GM18858 (cell line): ENCODE results near the gene POU2F2.
"Not testable (repeated sequence)": the region's sequence is repeated elsewhere in the genome, so short reads cannot be mapped to it uniquely, and the experiment has no call there.

Source experiments
- ATAC-seq: cut with Tn5 transposase; IDR thresholded peaks from one replicate; pipeline ENCODE4 v1.9.1; 2021; ENCODE audit not compliant: unreplicated experiment

The POU2F2 gene

DNA sequence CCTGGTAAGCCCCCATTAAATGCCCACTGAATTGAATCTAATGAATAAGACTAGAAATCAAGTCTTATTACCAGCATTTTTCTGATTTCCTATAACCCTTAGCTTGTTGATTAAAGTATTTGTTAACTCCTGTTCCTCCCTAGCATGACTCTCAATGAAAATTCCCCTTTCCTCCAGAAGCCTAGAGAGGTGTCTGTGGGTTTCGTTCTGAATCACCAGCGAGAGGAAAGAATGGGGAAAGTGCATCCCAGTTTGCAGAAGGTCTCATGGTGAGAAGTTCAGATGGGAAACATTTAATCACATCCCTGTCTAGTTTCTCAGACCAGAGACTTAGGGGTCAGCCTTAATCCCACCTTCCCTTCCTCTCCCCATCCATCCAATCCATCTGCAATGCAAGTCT lies 26.9 kb downstream of the POU2F2 start:
- ATAC-seq, result no peak

DNA sequence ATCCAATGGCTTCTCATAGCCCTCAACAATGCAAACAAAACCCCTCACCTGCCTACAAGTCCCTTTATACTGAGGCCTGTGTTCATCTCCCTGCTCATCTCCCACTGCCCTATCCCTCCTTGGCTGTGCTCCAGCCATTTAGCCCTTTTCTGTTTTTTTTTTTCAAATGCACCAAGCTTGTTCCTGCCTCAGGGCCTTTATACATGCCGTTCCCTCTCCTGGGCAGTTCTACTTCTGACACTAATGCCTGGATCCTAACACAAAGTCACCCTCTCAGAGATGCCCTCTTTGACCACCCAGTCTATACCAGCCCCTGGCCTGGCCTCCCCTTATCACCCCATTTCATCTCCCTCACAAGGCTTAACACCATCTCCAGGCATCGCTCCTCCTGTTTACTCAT lies 29.4 kb downstream of the POU2F2 start:
- ATAC-seq, result no peak

DNA sequence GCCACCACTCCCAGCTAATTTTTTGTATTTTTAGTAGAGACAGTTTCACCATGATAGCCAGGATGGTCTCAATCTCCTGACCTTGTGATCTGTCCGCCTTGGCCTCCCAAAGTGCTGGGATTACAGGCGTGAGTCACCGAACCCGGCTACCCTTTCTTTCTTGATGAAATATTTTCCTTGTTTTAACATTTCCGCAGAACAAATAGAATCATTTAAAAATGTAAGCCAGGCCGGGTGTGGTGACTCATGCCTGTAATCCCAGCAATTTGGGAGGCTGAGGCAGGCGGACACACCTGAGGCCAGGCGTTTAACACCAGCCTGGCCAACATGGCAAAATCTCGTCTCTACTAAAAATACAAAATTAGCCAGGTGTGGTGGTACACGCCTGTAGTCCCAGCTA lies 32.0 kb downstream of the POU2F2 start:
- ATAC-seq, result not testable (repeated sequence)

DNA sequence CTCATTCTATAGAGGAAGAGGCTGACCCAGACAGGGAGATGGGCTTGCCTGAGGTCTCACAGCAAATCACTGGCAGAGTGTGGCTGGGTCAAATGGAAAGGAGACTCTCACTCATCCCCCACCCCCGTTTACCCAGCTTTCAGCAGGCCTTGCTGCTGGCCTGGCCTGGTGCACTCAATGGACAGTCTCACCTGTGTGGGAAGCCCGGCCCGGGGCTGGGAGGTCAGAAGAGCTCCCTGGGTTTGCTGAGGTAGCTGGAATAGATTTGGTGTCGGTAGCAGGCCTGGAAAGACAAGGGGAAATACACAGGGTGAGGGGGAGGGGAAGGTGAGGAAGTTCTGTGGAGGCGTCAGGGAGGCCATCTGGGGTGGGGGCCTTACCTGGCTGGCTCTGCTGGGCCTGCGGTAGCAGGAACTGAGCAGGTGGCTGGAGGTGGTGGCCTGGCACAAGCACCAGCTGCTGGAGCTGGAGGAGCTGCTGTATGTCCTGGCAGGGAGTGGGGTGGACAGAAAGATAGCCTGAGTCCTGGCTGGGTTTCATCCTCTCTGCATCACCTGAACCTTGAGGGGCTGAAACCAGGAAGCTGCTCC lies 32.8 kb downstream of the POU2F2 start:
- ATAC-seq, result no peak

DNA sequence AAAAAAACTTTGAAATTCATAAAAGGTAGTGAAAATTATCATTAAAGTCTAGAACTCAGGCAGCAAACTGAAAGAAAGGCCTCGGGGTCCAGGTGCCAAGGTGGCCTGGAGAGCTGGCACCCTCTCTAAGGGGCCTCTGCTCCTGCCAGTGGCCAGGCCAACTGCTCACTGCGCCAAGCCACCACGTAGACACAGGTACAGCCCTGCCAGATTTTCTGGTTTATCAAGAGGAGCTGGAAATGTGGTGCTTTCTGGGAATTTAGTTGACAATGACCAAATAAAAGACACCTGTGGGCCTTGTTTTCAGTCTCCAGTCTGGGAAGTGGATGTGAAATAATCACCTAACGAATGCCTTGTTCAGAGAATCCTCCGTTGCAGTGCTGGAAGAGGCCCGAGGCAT lies 33.5 kb downstream of the POU2F2 start:
- ATAC-seq, result no peak

DNA sequence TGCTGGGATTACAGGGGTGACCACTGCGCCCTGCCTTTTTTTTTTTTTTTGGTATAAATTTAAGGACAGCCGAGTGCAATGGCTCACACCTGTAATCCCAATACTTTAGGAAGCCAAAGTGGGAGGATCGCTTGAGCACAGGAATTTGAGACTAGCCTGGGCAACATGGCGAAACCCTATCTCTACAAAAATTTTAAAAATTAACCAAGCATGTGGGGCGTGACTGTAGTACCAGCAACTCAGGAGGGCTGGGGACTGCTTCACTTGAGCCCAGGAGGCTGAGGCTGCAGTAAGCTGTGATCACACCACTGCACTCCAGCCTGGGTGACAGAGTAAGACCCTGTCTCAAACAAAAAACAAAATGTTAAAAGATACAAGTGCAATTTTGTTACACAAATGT lies 34.8 kb downstream of the POU2F2 start:
- ATAC-seq, result no peak

DNA sequence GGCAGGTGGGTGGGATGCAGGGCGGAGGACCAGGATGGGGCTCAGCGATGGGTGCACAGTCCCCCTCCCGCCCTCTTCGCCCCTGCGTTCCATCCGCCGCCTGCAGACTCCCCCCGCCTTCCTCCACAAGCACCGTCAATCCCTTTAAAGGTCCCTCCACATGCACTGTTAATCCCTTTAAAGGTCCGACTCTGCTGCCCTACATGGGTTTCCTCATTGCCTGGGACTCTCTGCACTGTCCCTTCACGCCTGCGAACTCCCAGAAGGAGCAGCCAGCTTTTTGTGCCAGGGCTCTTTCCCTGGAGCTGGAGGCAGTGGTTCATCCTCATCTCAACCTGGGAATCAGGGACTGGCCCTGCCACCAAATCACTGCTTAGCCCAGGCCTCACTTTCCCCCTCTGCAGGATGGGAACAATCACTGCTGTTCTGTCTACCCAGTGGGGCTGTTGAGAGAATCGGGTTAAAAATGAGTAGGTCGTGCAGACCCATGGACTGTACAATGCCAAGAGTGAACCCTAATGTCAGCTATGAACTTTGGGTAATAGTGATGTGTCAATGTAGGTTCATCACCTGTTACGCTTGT lies 35.9 kb downstream of the POU2F2 start:
- ATAC-seq, result no peak

DNA sequence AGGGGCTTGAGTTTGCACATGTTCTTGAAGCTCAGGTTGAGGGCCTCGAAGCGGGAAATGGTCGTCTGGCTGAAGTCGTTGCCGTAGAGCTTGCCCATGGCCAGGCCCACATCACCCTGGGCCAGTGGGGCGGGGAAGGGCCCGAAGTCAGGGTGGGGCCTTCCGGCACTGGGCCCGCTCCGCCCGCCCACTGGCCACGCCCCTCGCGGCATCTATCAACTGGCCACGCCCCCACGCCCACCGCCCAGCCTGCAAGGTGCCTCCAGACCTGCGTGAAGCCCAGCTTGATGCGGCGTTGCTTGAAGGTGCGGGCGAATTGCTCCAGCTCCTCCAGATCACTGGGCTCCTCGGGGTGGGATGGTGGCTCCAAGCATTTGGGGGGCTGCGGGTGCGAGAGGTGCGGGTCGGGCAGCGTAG lies 36.4 kb downstream of the POU2F2 start:
- ATAC-seq, result no peak

DNA sequence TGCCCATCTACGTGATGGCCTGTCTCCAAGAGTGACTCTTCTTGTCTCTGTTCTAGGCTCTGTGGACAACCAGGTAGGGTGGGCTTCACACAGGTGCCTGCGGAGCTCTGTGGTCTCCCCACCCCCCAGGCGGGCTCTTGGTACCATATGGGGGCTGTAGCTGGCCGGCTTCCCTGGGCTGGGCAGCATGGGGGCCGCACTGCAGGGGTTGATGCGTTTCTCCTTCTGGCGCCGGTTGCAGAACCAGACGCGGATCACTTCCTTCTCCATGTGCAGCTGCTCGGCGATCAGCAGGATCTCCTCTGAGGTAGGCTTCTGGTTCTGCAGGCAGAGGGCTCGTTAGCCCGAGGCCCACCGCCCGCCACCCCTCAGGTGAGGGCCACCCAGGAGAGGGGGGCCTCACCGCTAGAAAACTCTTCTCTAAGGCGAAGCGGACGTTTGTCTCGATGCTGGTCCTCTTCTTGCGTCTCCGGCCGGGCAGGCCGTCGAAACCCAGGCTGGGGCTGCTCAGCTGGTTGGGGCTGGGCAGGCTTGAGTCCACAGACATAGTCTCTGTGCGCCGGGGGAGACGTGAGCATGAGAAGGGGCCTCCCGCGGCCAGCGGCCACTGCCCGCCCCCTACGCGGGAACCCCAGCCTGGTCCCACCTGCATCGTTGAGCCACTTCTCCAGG lies 37.0 kb downstream of the POU2F2 start:
- no peak for ATAC-seq

DNA sequence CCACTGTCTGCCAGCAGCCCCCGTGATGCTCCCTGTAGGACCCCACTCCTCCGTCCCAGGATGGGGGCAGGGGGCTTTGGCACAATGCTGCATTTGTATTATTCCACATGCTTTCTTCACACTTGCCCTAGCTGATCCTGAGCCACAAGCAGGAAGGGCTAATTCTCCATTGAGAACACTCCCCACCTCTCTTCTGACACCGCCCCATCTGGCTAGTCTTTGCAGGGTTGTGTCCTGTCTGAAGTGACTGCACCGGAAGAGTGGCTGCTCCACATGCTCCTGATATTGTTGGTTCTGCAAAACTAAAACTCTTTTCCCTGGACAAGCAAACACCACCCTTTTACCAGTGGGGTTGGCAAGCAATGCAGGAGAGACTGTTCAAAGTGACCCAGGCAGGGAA lies 38.3 kb downstream of the POU2F2 start:
- no peak for ATAC-seq

DNA sequence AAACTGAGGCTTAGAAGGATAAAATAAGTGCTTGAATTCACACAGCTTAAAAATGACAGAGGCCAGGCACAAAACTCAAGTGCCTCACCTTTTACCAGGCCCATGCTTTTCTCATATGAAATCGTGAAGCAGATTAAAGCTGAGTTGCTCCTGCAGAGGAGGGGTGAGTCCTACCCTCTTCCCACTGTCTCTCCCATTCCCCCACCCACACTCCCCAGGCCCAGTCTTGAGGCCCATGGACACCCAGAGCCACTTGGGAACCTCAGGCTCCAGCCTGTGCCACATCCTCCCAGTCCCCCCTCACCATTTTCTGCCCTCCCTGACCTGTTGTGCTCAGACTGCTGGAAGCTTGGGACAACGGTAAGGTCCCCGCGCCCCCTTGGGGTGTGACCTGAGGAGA lies 38.7 kb downstream of the POU2F2 start:
- no peak for ATAC-seq

DNA sequence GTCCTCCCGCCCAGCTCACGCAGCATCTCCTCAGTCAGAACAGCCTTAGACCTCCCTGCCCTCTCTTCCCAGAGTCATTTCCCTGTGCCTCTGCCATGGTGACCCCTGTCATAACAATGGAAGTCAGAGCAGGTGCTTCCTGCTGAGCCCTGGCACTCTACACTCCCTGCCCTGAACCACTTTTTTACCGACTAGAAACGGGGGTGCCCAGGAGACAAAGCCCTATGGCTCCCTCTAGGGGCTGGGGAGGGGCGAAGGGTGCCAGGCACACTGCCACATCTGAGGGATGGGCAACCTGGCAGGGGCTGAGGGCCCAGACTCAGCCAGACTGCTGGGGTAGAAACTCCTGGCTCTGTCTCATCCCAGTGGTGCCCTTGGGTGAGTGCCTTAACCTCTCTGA lies 39.9 kb downstream of the POU2F2 start:
- no peak for ATAC-seq

DNA sequence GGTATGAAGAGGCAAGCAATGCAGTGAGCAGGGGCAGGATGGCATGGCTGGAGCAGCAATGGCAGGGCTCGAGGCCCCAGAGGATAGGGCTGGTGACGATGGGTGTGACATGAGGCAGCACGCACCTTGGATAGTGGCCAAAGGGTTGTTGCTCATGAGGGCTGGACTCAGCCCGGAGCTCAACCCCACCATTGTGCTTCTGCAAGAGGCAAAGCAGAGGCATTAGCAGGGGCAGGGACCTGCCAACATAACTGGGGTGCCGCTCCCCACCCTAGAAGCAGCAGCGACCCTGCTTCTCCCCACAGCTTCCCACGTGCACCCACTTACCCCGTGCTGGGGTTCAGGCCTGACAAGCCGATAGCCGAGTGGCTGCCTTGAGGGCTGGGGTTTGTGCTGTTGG lies 40.5 kb downstream of the POU2F2 start:
- ATAC-seq, result no peak

DNA sequence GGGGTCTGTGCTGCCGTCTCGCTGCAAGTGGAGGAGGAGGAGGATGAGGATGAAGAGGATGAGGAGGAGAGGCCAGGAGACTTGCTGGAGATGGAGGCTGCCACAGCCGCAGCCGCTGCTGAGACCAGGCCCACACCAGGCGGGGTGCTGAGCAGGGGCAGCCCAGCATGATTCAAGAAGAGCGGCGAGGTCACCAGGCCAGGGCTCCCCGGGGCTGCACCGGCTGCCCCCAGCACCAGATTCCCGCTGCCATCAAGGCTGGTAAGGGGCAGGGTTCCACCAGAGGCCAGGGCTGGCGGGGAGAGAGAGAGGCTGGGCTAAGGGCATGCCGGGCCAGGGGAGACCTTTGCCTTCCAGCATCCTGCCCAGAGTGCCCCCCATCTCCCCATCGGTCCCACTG lies 40.9 kb downstream of the POU2F2 start:
- no peak for ATAC-seq

DNA sequence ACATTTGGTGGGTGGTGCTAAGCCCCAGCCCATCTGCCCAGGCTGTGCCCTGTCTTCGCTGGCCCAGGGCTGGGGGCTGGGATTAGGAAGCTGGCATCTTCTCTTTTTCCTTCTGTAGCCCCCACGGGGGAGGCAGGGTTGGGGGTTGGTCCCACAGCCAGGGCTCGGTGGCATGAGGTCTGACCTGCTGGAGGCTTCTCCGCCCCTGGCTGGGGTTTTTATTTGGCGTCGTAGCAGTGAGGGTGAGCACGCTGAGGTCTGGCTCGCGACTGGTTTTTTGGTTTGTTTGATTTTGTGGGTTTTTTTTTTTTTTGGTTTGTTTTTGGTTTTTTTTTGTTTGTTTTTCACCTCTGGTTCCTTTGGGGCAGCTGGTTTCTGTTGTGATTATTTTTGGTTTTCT lies 41.6 kb downstream of the POU2F2 start:
- ATAC-seq, result no peak

DNA sequence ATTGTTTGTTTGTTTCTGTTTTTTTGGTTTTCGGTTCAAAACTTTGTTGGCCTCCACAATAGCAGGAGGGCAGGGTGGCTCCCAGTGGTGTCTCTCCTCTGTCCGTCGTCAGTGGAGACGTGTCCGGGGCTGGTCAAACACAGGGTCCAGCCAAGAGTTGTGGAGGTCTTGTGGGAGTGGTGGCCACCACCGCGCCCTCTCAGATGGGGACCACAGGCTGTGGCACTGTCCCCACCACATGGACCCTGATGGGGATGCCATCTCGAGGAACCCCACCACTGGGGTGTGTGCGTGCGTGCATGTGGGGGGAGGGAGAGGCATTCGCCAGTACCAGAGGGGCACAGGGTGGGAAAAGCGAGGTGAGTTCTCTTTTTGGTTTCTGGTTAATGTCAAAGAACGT lies 42.5 kb downstream of the POU2F2 start:
- no peak for ATAC-seq

DNA sequence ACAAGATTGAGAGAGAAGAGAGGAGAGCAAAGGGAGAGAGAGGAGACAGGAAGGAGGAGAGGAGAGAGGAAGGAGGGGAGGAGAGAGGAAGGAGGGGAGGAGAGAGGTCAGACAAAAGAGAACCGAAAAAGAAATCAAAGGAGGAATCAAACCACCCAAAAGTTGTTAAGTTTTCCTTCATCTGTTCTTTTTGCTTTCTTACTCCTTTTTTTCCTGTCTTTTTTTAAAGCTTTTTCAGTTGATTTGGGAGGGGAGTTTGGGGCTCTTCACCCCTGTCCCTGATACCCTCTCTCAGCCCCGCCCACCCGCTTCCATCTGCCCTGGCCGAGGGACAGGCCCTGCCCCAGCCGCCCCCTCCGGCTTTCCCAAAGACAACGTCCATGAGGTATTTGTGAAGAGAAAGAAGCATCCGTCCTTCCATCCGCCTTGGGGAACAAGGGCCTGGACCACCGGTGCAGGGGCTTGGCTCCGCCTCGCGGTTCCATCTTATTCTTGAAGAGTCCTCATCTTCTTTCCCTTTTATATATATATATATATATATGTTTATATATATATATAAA lies 43.0 kb downstream of the POU2F2 start:
- no peak for ATAC-seq

DNA sequence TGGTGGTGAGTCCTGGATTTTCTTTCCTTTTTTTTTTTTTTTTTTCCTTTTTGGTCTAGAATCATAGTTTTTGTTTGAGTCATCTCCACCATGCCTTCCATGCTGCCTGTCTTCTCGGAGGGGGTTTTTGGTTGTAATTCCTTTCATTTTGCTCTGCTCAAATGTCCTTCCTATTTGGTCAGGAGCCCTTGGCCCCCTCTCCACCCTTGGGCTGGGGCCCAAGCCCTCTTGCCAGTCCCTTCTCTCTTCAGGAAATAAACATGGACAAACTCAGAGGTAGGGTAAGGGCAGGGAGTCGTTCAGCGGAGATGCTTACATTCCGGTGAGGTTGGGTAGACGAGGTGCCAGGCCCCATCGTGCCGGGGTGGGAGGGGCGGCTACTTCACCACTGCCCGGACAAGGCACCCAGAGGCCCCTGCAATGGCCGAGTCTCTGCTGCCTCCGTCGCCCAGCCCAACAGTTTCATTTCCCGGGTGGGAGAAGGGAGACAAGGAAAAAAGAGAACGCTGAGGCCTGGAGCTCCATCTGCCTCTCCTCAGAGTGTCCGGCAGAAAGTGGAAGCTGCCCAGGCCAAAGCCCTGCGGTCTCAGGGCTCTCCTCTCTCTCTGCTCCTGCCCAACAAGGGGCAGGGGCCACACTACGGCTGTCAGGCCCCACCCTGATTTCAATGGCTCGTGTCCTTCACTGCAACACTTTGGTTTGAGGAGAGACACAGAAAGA lies 43.6 kb downstream of the POU2F2 start:
- no peak for ATAC-seq

DNA sequence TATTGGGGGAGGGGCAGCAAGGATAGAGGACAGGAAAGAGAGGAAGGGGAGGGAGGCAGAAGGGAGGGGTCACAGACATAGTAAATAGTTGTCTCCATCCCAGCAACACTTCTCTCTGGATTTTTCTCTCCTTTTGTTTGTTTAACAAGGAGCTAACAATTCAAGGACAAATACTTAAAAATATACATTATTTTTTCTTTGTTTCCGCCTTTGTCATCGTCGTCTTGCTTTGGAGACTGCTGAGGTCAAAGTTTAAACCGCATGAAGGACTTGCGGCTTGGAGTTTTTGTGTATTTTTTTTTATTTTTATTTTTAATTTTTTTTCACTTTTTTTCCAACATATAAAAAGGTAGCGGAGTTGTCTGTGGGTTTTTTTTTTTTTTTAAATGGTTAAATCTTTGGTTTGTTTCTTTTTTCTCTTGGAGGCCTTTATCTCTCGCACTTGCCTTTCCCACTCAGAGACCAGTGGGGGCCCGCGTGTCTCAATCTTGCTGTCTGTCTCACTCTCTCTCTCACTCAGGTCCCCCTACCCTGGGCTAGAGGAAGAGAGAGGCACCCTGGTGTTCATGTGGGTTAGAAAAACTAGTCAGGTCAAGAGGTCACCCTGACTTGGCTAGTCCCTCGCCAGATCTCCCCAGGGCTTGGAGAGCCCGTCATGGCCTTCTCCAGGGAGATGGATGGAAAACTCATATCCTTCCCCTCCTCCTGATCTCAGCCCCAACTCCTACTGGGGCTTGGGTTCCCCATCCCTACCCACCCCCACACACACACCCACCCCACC lies 45.3 kb downstream of the POU2F2 start:
- no peak for ATAC-seq

DNA sequence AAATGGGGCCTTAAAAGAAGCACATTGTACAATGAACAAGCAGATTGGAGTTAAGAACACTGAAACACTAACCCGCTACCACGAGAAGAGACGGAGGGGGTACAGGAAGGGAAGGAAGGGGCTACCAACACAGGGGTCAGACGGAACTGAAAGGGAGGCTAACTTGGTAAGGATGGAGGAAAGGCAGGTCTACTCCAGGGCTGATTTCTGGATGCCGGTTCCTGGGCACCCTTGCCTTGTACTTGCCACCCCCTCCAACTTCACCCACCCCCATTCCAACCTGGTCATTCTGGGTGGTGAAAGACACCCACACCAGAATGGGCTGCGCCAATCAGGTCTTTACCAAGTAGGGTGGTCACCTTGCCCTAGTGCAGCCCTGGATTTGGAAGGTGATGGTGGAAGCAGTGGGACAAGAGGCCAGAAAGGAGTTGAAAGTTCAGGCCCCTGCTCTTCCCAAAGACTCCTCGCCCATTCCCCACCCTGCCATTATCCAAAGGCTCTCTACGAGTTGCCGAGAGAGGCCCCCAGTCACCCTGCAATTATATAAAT lies 46.0 kb downstream of the POU2F2 start:
- no peak for ATAC-seq

DNA sequence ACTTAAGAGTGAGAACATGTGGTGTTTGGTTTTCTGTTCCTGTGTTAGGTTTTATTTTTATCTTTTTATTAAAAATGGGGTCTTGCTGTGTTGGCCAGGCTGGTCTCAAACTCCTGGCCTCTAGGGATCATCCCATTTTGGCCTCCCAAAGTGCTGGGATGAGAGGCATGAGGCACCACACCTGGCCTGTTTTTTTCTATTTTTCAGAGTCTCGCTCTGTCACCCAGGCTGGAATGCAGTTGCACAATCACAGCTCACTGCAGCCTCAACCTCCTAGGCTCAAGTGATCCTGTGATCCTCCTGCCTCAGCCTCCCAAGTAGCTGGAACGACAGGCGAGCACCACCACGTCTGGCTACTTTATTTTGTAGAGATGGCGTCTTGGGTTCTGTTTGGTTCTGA lies 48.7 kb downstream of the POU2F2 start:
- no peak for ATAC-seq
